ENCODE results near the gene GPHN.

DNA sequence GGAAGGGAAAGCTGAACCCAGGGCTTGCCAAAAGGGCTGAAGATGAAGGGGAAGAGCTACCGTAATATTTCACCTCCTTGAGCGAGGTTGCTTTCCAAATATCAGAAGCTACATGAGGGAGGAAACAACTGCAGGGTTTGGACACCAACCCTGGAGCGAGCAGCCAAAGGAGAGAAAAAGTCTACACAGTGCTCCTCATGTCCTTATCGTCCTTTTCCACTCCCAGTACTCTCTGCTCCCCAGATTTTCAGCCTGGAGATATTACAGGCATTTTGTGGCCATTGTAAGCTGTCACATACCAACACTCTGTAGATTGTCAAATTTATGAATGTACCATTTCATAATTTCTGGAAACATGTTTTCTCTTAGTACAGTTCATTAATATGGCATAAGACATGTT lies 115.9 kb downstream of the GPHN start:
- TF ChIP-seq, protein P1, sequence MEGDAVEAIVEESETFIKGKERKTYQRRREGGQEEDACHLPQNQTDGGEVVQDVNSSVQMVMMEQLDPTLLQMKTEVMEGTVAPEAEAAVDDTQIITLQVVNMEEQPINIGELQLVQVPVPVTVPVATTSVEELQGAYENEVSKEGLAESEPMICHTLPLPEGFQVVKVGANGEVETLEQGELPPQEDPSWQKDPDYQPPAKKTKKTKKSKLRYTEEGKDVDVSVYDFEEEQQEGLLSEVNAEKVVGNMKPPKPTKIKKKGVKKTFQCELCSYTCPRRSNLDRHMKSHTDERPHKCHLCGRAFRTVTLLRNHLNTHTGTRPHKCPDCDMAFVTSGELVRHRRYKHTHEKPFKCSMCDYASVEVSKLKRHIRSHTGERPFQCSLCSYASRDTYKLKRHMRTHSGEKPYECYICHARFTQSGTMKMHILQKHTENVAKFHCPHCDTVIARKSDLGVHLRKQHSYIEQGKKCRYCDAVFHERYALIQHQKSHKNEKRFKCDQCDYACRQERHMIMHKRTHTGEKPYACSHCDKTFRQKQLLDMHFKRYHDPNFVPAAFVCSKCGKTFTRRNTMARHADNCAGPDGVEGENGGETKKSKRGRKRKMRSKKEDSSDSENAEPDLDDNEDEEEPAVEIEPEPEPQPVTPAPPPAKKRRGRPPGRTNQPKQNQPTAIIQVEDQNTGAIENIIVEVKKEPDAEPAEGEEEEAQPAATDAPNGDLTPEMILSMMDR (IDR thresholded peaks at IDR 0.05) = no peak
- TF ChIP-seq EP300 (IDR thresholded peaks at IDR 0.05) = no peak
- no peak for TF ChIP-seq POLR2AphosphoS5 (IDR thresholded peaks at IDR 0.05)
